ENCODE measurements around the gene NUBP1.

- TF ChIP-seq CTCF (IDR thresholded peaks at IDR 0.05) (no peak), POLR2A (IDR thresholded peaks at IDR 0.05) (no peak)
Observed at GRCh38 chr16:10745841-10746240, 2.2 kb downstream of the NUBP1 start.
